Body of pancreas (tissue), 4 donors: Measurements from ENCODE around the gene ELK4. TPM values are rescaled to one million over a fixed set of nuclear protein-coding genes. Genes with fewer than 3 reads are reported as not detected.

Experiments used
- ATAC-seq: fragments of 150-250 bp; one replicate; pipeline ENCODE4 v1.9.1; 2016
- DNase-seq, 4 donors: peaks; one replicate each; pipeline ENCODE4 v3.0.0-alpha.2; 2019
- H3K27ac ChIP-seq, 4 donors: fragments of 200-600 bp; sonication (generic); 1 replicate in 3 of 4; 2 replicates in 1 of 4; pipeline versions ENCODE4 v1.5.1 to v1.6.1; 2016 to 2019; ENCODE audit warnings: mild to moderate bottlenecking in 1 of 4, mixed read lengths in 1 of 4, moderate library complexity in 1 of 4
- H3K27me3 ChIP-seq, 2 donors: fragments of 200-600 bp; sonication (generic); one replicate each; pipeline ENCODE4 v1.6.0; 2016; ENCODE audit warnings: mild to moderate bottlenecking in 1 of 2
- H3K36me3 ChIP-seq, 2 donors: fragments of 200-600 bp; sonication (generic); replicated peaks in 1 of 2; 2 replicates each; pipeline ENCODE4 v1.5.1; 2016; ENCODE audit warnings: low read depth in 2 of 2; ENCODE audit not compliant: insufficient read depth in 1 of 2
- H3K4me1 ChIP-seq: fragments of 200-600 bp; sonication (generic); one replicate; pipeline ENCODE4 v1.6.0; 2016
- H3K4me3 ChIP-seq, 2 donors: fragments of 200-600 bp; sonication (generic); 1 replicate in 1 of 2; 2 replicates in 1 of 2; pipeline ENCODE4 v1.5.1; 2016 to 2019
- H3K9me3 ChIP-seq, 3 donors: fragments of 200-600 bp; sonication (generic); 1 replicate in 2 of 3; 2 replicates in 1 of 3; pipeline ENCODE4 v1.5.1; 2016
- POLR2A ChIP-seq, 3 donors: fragments of 450-650 bp; IDR thresholded peaks; one replicate each; pipeline ENCODE4 v1.6.1; 2016; ENCODE audit warnings: antibody characterized with exemption in 3 of 3, mild to moderate bottlenecking in 2 of 3
- WGBS, 2 donors: methylation state at CpG; one replicate each; pipeline ENCODE4 v1.1.5; 2017; 5-methylcytosine and 5-hydroxymethylcytosine counted together
- intact Hi-C: fragments of 100-400 bp; cut with DNase I; formaldehyde crosslinking; loops from one replicate; pipeline ENCODE4 v1.15.1; 2023
- total RNA-seq, 2 donors: library from RNA; depleted of rRNA; stranded (reverse); fragments of >200 nt; gene quantifications; one replicate each; pipeline ENCODE4 v1.1.0, GENCODE V29; 2016
- TF ChIP-seq, protein P1 (sequence below), 7 experiments: fragments of 450-650 bp in 4 of 7; fragments of 200-600 bp in 3 of 7; sonication (generic) in 3 of 7; IDR thresholded peaks; one replicate each; pipeline ENCODE4 v1.5.1; 2016 to 2019; ENCODE audit warnings: antibody characterized with exemption in 7 of 7

The ELK4 gene
- total RNA-seq, 2 donors from 2014 or later, result 16.6 to 17.8 TPM

DNA sequence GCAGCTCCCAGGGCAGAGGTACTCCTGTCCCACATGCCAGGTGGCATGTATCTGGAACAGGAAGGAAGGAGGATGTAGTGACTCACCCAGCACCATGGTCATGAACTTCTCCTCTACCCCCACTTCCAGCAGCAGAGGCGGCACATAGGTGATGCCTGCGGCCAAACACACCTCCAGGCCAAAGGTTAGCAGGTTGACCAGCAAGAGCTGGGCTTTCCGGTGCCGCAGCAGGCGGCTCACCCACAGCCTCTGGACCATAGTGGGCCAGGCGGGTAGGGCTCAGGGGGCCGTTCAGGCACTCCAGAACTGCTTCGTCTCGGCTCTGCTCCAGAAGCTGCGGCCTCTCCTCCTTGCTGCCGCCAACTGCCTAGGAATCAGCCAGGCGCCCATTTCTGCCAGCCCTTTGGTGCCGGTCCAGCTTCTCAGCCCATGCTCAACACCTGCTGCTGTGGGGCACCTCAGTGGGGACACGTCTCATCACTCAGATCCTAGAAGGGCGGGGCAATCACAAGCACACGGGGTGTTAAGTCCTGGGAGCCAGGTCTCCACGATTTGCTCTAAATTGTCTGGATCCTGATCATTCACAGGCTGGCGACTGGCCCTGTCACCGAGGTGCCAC is 32.7 kb upstream of the ELK4 start:
- peaks cover 6% of the 10 kb centered on the region for H3K4me1 ChIP-seq
- peak overlapping the region in 2 of 4 donors; percentile 29 to 49 for H3K27ac ChIP-seq
- no peaks in the 10 kb centered on the region for H3K9me3 ChIP-seq
- no peak overlapping the region for H3K4me3 ChIP-seq
- WGBS, 2 donors, result 61% methylated on average over 19 of the region's 19 CpGs; no CpG with 5 or more reads in 1 of the 2 donors
- TF ChIP-seq, protein P1, sequence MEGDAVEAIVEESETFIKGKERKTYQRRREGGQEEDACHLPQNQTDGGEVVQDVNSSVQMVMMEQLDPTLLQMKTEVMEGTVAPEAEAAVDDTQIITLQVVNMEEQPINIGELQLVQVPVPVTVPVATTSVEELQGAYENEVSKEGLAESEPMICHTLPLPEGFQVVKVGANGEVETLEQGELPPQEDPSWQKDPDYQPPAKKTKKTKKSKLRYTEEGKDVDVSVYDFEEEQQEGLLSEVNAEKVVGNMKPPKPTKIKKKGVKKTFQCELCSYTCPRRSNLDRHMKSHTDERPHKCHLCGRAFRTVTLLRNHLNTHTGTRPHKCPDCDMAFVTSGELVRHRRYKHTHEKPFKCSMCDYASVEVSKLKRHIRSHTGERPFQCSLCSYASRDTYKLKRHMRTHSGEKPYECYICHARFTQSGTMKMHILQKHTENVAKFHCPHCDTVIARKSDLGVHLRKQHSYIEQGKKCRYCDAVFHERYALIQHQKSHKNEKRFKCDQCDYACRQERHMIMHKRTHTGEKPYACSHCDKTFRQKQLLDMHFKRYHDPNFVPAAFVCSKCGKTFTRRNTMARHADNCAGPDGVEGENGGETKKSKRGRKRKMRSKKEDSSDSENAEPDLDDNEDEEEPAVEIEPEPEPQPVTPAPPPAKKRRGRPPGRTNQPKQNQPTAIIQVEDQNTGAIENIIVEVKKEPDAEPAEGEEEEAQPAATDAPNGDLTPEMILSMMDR (IDR thresholded peaks at IDR 0.05), result no peak
- TF ChIP-seq POLR2A (IDR thresholded peaks at IDR 0.05), result no peak
- DNase-seq (peak in 3 of 4 donors; percentile 27 to 35 (median 30)), ATAC-seq (peak; percentile 6)
- H3K36me3 ChIP-seq, result no peaks in the 10 kb centered on the region
- intact Hi-C loops, result loop anchor here (5.0 to 10.0 kb wide), 2 partner anchors 38 to 310 kb away; no protein-coding TSS in a partner anchor
- H3K27me3 ChIP-seq, result no peaks in the 10 kb centered on the region

DNA sequence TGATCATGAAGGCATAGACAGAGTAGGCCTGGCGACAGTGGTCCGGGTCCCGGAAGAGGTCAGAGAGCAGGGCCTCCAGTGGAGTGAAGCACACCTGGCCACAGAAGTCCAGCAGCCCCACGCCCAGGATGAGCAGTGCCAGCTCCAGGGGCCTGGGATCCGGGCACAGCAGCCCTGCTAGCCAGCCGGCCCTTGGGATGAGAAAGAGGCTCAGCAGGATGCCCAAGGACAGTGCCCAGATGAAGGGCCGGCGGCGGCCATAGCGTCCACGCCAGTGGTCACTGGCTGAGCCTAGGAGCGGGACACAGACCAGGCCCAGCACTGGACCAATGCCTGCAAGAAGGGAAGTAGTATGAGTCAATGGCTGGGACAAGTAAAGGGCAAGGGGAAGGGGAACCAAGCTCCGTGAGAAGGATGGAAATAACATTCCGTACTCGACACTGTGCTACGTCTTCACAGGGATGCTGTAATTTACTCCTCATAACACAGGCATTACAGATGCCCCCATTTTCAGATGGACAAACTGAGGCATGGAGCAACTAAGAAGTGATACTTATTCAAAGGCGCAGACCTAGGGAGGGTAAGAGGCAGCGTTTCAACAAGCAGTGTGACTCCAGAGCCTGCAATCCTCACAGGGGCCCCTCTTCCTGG is 31.6 kb upstream of the ELK4 start:
- peak in 1 of 4 donors; percentile 39 for DNase-seq
- Histone ChIP-seq H3K4me3 (no peak overlapping the region), H3K27me3 (no peaks in the 10 kb centered on the region), H3K36me3 (no peaks in the 10 kb centered on the region), H3K4me1 (peaks cover 14% of the 10 kb centered on the region), H3K9me3 (no peaks in the 10 kb centered on the region), H3K27ac (no peak overlapping the region)
- WGBS, 2 donors, result 81 to 89% methylated on average over 14 to 18 of the region's 18 CpGs
- no peak for ATAC-seq
- intact Hi-C loops, result loop anchor here (5.0 to 10.0 kb wide), 2 partner anchors 39 to 311 kb away; no protein-coding TSS in a partner anchor
- TF ChIP-seq, protein P1 (IDR thresholded peaks at IDR 0.05), result no peak
- no peak for TF ChIP-seq POLR2A (IDR thresholded peaks at IDR 0.05)

DNA sequence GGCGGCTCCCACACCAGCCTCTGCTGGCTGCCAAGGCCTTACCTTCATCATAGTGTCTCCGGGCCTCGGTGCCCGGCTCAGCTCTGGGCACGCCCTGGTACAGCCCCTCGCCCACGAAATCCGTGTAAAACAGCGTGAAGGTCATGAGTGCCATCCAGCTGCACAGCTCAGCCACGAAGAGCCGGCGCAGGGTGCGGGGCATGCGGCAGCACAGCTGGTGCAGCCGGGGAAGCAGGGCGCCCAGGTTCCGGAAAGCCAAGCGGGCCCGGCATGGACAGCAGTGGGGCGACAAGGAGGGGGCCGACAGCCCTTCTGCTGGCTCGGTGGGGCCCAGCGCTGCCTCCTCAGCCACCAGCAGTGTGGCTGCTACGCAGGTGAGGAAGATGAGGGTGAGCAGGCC is 31.0 kb upstream of the ELK4 start:
- Histone ChIP-seq H3K27me3 (no peaks in the 10 kb centered on the region), H3K9me3 (no peaks in the 10 kb centered on the region), H3K27ac (no peak overlapping the region), H3K36me3 (no peaks in the 10 kb centered on the region), H3K4me3 (no peak overlapping the region), H3K4me1 (peaks cover 14% of the 10 kb centered on the region)
- ATAC-seq (no peak), DNase-seq (no peak)
- intact Hi-C loops, result loop anchor here (5.0 to 10.0 kb wide), 2 partner anchors 40 to 312 kb away; no protein-coding TSS in a partner anchor
- TF ChIP-seq, protein P1 (IDR thresholded peaks at IDR 0.05), result no peak
- TF ChIP-seq POLR2A (IDR thresholded peaks at IDR 0.05), result no peak
- 82 to 87% methylated on average over 6 to 13 of the region's 24 CpGs for WGBS, 2 donors

DNA sequence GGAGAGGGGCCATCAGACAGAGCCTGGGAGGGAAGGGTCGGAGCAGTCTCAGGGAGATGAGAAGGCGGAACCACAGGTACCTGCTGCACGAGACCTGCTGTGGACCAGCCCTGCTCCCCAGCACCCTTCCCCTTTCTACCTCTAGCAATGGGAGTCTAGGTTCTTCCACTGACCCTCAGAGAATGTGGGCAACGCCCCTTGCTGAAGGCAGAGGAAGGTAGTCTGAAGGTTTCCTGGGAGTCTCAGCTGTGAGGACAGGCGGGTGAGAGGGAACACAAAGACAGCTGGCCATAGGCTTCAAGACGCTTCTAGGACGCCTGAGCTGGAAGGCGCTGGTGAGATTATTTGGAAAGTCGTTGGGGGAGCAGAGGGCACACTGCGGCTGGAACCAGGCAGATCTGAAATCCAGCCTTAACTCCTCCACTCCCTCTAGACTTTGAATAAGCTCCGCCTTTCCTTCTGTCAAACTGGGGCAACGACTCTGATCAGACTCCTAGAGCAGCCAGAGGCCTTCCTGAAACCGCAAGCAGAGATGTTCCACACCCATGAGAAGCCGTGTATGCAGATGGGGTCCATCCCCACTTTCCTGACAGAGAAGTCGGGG is 30.4 kb upstream of the ELK4 start:
- 79 to 95% methylated on average over 4 to 15 of the region's 15 CpGs for WGBS, 2 donors
- Histone ChIP-seq H3K4me1 (peaks cover 14% of the 10 kb centered on the region), H3K27me3 (no peaks in the 10 kb centered on the region), H3K9me3 (no peaks in the 10 kb centered on the region), H3K36me3 (no peaks in the 10 kb centered on the region), H3K4me3 (no peak overlapping the region), H3K27ac (no peak overlapping the region)
- no peak for ATAC-seq
- DNase-seq, result no peak
- no peak for TF ChIP-seq POLR2A (IDR thresholded peaks at IDR 0.05)
- TF ChIP-seq, protein P1 (IDR thresholded peaks at IDR 0.05), result no peak
- intact Hi-C loops, result loop anchor here (5.0 to 10.0 kb wide), 2 partner anchors 40 to 313 kb away; no protein-coding TSS in a partner anchor
